Right lung (tissue), 5 donors: ENCODE measurements around the gene NUP85. TPM values are rescaled to one million over a fixed set of nuclear protein-coding genes. Genes with fewer than 3 reads are reported as not detected.
"Not testable (repeated sequence)": the region's sequence is repeated elsewhere in the genome, so short reads cannot be mapped to it uniquely, and the experiment has no call there.

Experiments
- DNase-seq, 2 donors: peaks; one replicate each; pipeline ENCODE4 v3.0.0-alpha.2; 2013
- polyA plus RNA-seq, 5 donors: library from polyadenylated mRNA; unstranded; fragments of 120-200 nt; gene quantifications; one replicate each; pipeline versions ENCODE4 v1.2.1 to v1.2.3, GENCODE V29; 2013; ENCODE audit warnings: inconsistent platforms in 1 of 5, low replicate concordance in 1 of 5; ENCODE audit not compliant: insufficient read length in 5 of 5, insufficient read depth in 1 of 5

NUP85 gene
- polyA plus RNA-seq, 5 donors, result 66.5 to 86.1 (median 79.5) TPM

GRCh38 chr17:75240394-75241142, 35.1 kb downstream of the NUP85 start:
- no peak for DNase-seq

GRCh38 chr17:75241143-75241430, 35.6 kb downstream of the NUP85 start:
- no peak for DNase-seq

GRCh38 chr17:75241502-75241901, 36.0 kb downstream of the NUP85 start:
- no peak for DNase-seq

GRCh38 chr17:75241996-75242460, 36.5 kb downstream of the NUP85 start:
- no peak for DNase-seq

- no peak for DNase-seq
Measured at GRCh38 chr17:75242461-75243042, 37.1 kb downstream of the NUP85 start.

- no peak for DNase-seq
Measured at GRCh38 chr17:75244133-75244866, 38.8 kb downstream of the NUP85 start.

GRCh38 chr17:75245011-75245410, 39.5 kb downstream of the NUP85 start:
- no peak for DNase-seq

- DNase-seq, result no peak
Measured at GRCh38 chr17:75246404-75246803, 40.9 kb downstream of the NUP85 start.

- no peak for DNase-seq
Measured at GRCh38 chr17:75249564-75249963, 44.1 kb downstream of the NUP85 start.

- no peak for DNase-seq
Measured at GRCh38 chr17:75250009-75250471, 44.6 kb downstream of the NUP85 start.

GRCh38 chr17:75252039-75252816, 46.7 kb downstream of the NUP85 start:
- DNase-seq, result no peak

GRCh38 chr17:75255954-75256698, 50.6 kb downstream of the NUP85 start:
- DNase-seq, result not testable (repeated sequence)

- DNase-seq, result not testable (repeated sequence)
Measured at GRCh38 chr17:75257228-75257627, 51.7 kb downstream of the NUP85 start.

GRCh38 chr17:75260641-75261335, 55.3 kb downstream of the NUP85 start:
- DNase-seq, result no peak

- DNase-seq, result peak; percentile 96
Measured at GRCh38 chr17:75261336-75262111, 56.0 kb downstream of the NUP85 start, which contains the start of the genes GGA3 and MRPS7. Gene GGA3, minus strand, starts transcription at chr17:75261606. Its CDS starts 19 bp downstream, at chr17:75261587. Gene MRPS7, plus strand, starts transcription at chr17:75261879. Its CDS starts 22 bp downstream, at chr17:75261901.

GRCh38 chr17:75262112-75262606, 56.7 kb downstream of the NUP85 start:
- DNase-seq, result no peak

- no peak for DNase-seq
Measured at GRCh38 chr17:75263055-75263454, 57.6 kb downstream of the NUP85 start.

GRCh38 chr17:75265614-75266315, 60.3 kb downstream of the NUP85 start:
- DNase-seq, result no peak
